ENCODE measurements around the gene SYN1. TPM values are rescaled to one million over a fixed set of nuclear protein-coding genes. Genes with fewer than 3 reads are reported as not detected.
A peak's percentile ranks its signal among the peaks of the same experiment; 100 is the strongest.

SYN1 gene
- total and polyA plus RNA-seq, 2 experiments from 2014 or later = 3.6 to 6.7 TPM

DNA sequence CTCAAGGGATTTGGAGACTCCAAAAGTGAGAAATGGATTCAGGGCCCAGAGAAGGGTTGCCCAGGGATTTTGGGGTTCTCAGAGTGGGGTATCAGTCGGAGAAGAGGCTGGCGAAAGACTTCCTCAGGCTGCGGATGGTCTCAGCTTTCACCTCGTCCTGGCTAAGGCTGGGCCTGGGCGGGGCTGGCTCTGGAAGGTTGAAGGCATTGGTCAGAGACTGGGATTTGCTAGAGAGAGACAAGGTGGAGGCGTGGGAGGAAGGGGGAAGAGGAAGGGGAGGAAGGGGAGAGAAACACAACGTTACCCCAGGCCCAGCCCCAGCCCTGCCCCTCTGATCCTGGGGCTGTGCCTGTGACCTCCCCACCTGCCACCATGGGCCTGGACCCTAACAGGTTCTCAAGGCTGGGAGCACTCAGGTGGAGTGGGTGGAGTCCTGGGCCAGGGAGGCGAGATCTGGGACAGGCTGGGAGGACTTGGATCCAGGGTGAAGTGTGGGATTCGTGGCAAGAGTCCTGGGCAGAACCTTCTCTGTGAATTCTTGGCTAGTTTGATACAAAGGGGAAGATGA lies 46.8 kb downstream of the SYN1 start:
- no peak overlapping the region for H2AFZ ChIP-seq
- no peak; the same call in 2 of the 3 replicates for ATAC-seq
- peaks cover 49% of the 10 kb centered on the region for H3K36me3 Mint-ChIP-seq (ENCODE audit: low read depth)
- H3K4me1 Mint-ChIP-seq = peaks cover 25% of the 10 kb centered on the region
- TF ChIP-seq ETS1 (IDR thresholded peaks at IDR 0.05) (no peak), ZNF114 (CRISPR knock-in tag; IDR thresholded peaks at IDR 0.05) (no peak), EZH2phosphoT487 (IDR thresholded peaks at IDR 0.05; ENCODE audit: unreplicated experiment) (no peak), CTCF (conservative IDR thresholded peaks at IDR 0.05; ENCODE audit: low read depth in 2 of 2) (no peak), ZNF331 (CRISPR knock-in tag; IDR thresholded peaks at IDR 0.05; ENCODE audit: low read depth) (no peak), NANOG (IDR thresholded peaks at IDR 0.05; ENCODE audit: borderline replicate concordance) (no peak), JUNB (IDR thresholded peaks at IDR 0.05; ENCODE audit: unreplicated experiment) (no peak), STAT1 (IDR thresholded peaks at IDR 0.05; ENCODE audit: unreplicated experiment) (no peak), CREB1 (CRISPR knock-in tag; IDR thresholded peaks at IDR 0.05; ENCODE audit: low read depth) (no peak), POLR2AphosphoS5 (IDR thresholded peaks at IDR 0.05; ENCODE audit: low read depth) (no peak), EZH2 (IDR thresholded peaks at IDR 0.05; ENCODE audit: low read depth, unreplicated experiment) (no peak)
- TF ChIP-seq, protein P1, sequence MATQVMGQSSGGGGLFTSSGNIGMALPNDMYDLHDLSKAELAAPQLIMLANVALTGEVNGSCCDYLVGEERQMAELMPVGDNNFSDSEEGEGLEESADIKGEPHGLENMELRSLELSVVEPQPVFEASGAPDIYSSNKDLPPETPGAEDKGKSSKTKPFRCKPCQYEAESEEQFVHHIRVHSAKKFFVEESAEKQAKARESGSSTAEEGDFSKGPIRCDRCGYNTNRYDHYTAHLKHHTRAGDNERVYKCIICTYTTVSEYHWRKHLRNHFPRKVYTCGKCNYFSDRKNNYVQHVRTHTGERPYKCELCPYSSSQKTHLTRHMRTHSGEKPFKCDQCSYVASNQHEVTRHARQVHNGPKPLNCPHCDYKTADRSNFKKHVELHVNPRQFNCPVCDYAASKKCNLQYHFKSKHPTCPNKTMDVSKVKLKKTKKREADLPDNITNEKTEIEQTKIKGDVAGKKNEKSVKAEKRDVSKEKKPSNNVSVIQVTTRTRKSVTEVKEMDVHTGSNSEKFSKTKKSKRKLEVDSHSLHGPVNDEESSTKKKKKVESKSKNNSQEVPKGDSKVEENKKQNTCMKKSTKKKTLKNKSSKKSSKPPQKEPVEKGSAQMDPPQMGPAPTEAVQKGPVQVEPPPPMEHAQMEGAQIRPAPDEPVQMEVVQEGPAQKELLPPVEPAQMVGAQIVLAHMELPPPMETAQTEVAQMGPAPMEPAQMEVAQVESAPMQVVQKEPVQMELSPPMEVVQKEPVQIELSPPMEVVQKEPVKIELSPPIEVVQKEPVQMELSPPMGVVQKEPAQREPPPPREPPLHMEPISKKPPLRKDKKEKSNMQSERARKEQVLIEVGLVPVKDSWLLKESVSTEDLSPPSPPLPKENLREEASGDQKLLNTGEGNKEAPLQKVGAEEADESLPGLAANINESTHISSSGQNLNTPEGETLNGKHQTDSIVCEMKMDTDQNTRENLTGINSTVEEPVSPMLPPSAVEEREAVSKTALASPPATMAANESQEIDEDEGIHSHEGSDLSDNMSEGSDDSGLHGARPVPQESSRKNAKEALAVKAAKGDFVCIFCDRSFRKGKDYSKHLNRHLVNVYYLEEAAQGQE (IDR thresholded peaks at IDR 0.05; ENCODE audit: unreplicated experiment) = no peak
- TF ChIP-seq, protein P2, sequence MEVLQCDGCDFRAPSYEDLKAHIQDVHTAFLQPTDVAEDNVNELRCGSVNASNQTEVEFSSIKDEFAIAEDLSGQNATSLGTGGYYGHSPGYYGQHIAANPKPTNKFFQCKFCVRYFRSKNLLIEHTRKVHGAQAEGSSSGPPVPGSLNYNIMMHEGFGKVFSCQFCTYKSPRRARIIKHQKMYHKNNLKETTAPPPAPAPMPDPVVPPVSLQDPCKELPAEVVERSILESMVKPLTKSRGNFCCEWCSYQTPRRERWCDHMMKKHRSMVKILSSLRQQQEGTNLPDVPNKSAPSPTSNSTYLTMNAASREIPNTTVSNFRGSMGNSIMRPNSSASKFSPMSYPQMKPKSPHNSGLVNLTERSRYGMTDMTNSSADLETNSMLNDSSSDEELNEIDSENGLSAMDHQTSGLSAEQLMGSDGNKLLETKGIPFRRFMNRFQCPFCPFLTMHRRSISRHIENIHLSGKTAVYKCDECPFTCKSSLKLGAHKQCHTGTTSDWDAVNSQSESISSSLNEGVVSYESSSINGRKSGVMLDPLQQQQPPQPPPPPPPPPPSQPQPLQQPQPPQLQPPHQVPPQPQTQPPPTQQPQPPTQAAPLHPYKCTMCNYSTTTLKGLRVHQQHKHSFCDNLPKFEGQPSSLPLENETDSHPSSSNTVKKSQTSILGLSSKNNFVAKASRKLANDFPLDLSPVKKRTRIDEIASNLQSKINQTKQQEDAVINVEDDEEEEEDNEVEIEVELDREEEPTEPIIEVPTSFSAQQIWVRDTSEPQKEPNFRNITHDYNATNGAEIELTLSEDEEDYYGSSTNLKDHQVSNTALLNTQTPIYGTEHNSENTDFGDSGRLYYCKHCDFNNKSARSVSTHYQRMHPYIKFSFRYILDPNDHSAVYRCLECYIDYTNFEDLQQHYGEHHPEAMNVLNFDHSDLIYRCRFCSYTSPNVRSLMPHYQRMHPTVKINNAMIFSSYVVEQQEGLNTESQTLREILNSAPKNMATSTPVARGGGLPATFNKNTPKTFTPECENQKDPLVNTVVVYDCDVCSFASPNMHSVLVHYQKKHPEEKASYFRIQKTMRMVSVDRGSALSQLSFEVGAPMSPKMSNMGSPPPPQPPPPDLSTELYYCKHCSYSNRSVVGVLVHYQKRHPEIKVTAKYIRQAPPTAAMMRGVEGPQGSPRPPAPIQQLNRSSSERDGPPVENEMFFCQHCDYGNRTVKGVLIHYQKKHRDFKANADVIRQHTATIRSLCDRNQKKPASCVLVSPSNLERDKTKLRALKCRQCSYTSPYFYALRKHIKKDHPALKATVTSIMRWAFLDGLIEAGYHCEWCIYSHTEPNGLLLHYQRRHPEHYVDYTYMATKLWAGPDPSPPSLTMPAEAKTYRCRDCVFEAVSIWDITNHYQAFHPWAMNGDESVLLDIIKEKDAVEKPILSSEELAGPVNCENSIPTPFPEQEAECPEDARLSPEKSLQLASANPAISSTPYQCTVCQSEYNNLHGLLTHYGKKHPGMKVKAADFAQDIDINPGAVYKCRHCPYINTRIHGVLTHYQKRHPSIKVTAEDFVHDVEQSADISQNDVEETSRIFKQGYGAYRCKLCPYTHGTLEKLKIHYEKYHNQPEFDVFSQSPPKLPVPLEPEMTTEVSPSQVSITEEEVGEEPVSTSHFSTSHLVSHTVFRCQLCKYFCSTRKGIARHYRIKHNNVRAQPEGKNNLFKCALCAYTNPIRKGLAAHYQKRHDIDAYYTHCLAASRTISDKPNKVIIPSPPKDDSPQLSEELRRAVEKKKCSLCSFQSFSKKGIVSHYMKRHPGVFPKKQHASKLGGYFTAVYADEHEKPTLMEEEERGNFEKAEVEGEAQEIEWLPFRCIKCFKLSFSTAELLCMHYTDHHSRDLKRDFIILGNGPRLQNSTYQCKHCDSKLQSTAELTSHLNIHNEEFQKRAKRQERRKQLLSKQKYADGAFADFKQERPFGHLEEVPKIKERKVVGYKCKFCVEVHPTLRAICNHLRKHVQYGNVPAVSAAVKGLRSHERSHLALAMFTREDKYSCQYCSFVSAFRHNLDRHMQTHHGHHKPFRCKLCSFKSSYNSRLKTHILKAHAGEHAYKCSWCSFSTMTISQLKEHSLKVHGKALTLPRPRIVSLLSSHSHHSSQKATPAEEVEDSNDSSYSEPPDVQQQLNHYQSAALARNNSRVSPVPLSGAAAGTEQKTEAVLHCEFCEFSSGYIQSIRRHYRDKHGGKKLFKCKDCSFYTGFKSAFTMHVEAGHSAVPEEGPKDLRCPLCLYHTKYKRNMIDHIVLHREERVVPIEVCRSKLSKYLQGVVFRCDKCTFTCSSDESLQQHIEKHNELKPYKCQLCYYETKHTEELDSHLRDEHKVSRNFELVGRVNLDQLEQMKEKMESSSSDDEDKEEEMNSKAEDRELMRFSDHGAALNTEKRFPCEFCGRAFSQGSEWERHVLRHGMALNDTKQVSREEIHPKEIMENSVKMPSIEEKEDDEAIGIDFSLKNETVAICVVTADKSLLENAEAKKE (CRISPR knock-in tag; IDR thresholded peaks at IDR 0.05) = no peak
- H4K20me1 ChIP-seq (replicated peaks; ENCODE audit: insufficient read depth) = no peaks in the 10 kb centered on the region
- peak overlapping the region; percentile 56 for H3K4me3 ChIP-seq
- no peaks in the 10 kb centered on the region for H3K79me2 ChIP-seq (replicated peaks; ENCODE audit: insufficient read depth)
- no peaks in the 10 kb centered on the region for H3K27me3 ChIP-seq (ENCODE audit: insufficient read depth)
- peak overlapping the region; percentile 97 for H3K27ac ChIP-seq (ENCODE audit: low read depth)
- peak overlapping the region; percentile 80; the same call in 1 of the 2 replicates for H3K4me2 ChIP-seq
- no peaks in the 10 kb centered on the region for H3K9me2 ChIP-seq (ENCODE audit: insufficient read depth)
- no peak for DNase-seq (ENCODE audit: low spot score)
- H3K4me1 ChIP-seq (ENCODE audit: insufficient read depth) = peaks cover 5% of the 10 kb centered on the region; the same call in 1 of the 2 replicates
- peak overlapping the region; percentile 94 for H3K27ac Mint-ChIP-seq
- peak overlapping the region; percentile 72 for H3K4me3 Mint-ChIP-seq
- no peaks in the 10 kb centered on the region; the same call in 2 of the 3 replicates for H3K9me3 Mint-ChIP-seq
- peaks cover 21% of the 10 kb centered on the region for H3K27me3 Mint-ChIP-seq (ENCODE audit: insufficient read depth, low read depth, poor library complexity)
- H3K36me3 ChIP-seq (ENCODE audit: insufficient read depth) = no peaks in the 10 kb centered on the region
- no peaks in the 10 kb centered on the region for H3F3A ChIP-seq (replicated peaks; ENCODE audit: low read depth)

Data from GM23338 (cell line).